PC-9 (cell line): ENCODE results near the gene KDM4B.

ENCODE experiments used
- CTCF ChIP-seq: fragments of 200-600 bp; sonication (generic); conservative IDR thresholded peaks from 2 replicates; pipeline ENCODE4 v1.6.1; 2017; ENCODE audit warnings: mixed run types, antibody characterized with exemption, mild to moderate bottlenecking, moderate library complexity
- EZH2 ChIP-seq: fragments of 200-600 bp; sonication (generic); IDR thresholded peaks from 2 replicates; pipeline ENCODE4 v1.8.0; 2017; ENCODE audit warnings: antibody characterized with exemption, low read depth

GRCh38 chr19:5102520-5102919 is 133.6 kb downstream of the KDM4B start:
- TF ChIP-seq CTCF (no peak), EZH2 (no peak)
